IMR-90 (cell line): Measurements from ENCODE around the gene IFI44.

Source experiments
- BHLHE40 ChIP-seq: fragments of 150-350 bp; IDR thresholded peaks from 2 replicates; pipeline ENCODE4 v1.6.1; 2016; ENCODE audit warnings: mild to moderate bottlenecking, low read depth, low read length
- CEBPB ChIP-seq: IDR thresholded peaks from 2 replicates; pipeline ENCODE4 v1.6.1; 2012; ENCODE audit warnings: low read depth, low read length, improper control_type of control experiment
- CHD1 ChIP-seq: IDR thresholded peaks from 2 replicates; pipeline ENCODE4 v1.6.1; 2012; ENCODE audit warnings: low read depth, low read length, improper control_type of control experiment
- FOS ChIP-seq: fragments of 150-350 bp; IDR thresholded peaks from 2 replicates; pipeline ENCODE4 v1.6.1; 2016; ENCODE audit warnings: low read depth, low read length
- MXI1 ChIP-seq: IDR thresholded peaks from 2 replicates; pipeline ENCODE4 v1.6.1; 2012; ENCODE audit warnings: low read depth, mild to moderate bottlenecking, low read length, moderate library complexity, borderline replicate concordance
- NFE2L2 ChIP-seq: fragments of 150-350 bp; IDR thresholded peaks from 2 replicates; pipeline ENCODE4 v1.6.1; 2016; ENCODE audit warnings: low read depth, mild to moderate bottlenecking, low read length
- POLR2A ChIP-seq: IDR thresholded peaks from 2 replicates; pipeline ENCODE4 v1.6.1; 2012; ENCODE audit warnings: mild to moderate bottlenecking, low read depth, low read length
- RAD21 ChIP-seq: IDR thresholded peaks from 2 replicates; pipeline ENCODE4 v1.6.1; 2012; ENCODE audit warnings: low read length, improper control_type of control experiment
- RCOR1 ChIP-seq: IDR thresholded peaks from 2 replicates; pipeline ENCODE4 v1.6.1; 2012; ENCODE audit warnings: mild to moderate bottlenecking, low read length, improper control_type of control experiment; ENCODE audit not compliant: insufficient replicate concordance
- SMC3 ChIP-seq: fragments of 150-350 bp; IDR thresholded peaks from 2 replicates; pipeline ENCODE4 v1.6.1; 2016; ENCODE audit warnings: low read depth, mild to moderate bottlenecking, antibody characterized with exemption, low read length, moderate library complexity
- TF ChIP-seq, protein P1 (sequence below): conservative IDR thresholded peaks from 2 replicates; pipeline ENCODE4 v1.5.1; 2012; ENCODE audit warnings: mild to moderate bottlenecking, low read depth, low read length, improper control_type of control experiment

DNA sequence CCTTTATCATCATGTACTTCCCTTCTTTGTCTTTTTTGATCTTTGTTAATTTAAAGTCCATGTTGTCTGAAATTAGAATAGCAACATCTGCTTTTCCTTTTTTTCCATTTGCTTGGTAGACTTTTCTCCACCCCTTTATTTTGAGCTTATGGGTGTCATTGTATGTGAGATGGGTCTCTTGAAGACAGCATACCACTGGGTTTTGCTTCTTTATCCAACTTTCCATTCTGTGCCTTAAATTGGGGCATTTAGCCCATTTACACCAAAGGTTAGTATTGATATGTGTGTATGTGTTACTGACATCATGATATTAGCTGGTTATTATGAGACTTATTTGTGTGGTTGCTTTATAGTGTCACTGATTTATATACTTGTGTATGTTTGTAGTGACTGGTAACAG, 50.2 kb downstream of the IFI44 start:
- TF ChIP-seq, protein P1, sequence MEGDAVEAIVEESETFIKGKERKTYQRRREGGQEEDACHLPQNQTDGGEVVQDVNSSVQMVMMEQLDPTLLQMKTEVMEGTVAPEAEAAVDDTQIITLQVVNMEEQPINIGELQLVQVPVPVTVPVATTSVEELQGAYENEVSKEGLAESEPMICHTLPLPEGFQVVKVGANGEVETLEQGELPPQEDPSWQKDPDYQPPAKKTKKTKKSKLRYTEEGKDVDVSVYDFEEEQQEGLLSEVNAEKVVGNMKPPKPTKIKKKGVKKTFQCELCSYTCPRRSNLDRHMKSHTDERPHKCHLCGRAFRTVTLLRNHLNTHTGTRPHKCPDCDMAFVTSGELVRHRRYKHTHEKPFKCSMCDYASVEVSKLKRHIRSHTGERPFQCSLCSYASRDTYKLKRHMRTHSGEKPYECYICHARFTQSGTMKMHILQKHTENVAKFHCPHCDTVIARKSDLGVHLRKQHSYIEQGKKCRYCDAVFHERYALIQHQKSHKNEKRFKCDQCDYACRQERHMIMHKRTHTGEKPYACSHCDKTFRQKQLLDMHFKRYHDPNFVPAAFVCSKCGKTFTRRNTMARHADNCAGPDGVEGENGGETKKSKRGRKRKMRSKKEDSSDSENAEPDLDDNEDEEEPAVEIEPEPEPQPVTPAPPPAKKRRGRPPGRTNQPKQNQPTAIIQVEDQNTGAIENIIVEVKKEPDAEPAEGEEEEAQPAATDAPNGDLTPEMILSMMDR = no peak
- TF ChIP-seq MXI1 (no peak), BHLHE40 (no peak), POLR2A (no peak), CHD1 (no peak), FOS (no peak), NFE2L2 (no peak), RCOR1 (no peak), CEBPB (no peak), RAD21 (no peak), SMC3 (no peak)
